ENCODE results near the gene TRAF3. TPM values are rescaled to one million over a fixed set of nuclear protein-coding genes. Genes with fewer than 3 reads are reported as not detected.

The TRAF3 gene
- polyA plus RNA-seq, 1 of the 3 experiments (the other 2 are of a cell fraction) = 17.9 TPM

GRCh38 chr14:102824832-102825231 is 47.6 kb downstream of the TRAF3 start:
- DNase-seq = no peak
- peaks cover 13 to 19% of the 10 kb centered on the region in 2 experiments; a peak in 3 of 4 replicates for H3K4me1 ChIP-seq (ENCODE audit: control insufficient read depth in 1 of 2, insufficient read depth in 2 of 2, low read depth in 1 of 2, low read length in 1 of 2)
- no peaks in the 10 kb centered on the region for H3K36me3 ChIP-seq (replicated peaks in 1 of 2; ENCODE audit: control insufficient read depth in 1 of 2, insufficient read depth in 2 of 2, low read length in 1 of 2)
- no peak overlapping the region for H3K9ac ChIP-seq
- ChIA-PET POLR2A (no interaction called here), CTCF (no interaction called here)
- peak overlapping the region in 1 of 2 experiments; percentile 15; a peak in 2 of 4 replicates for H3K27ac ChIP-seq (ENCODE audit: low read depth in 2 of 2, low read length in 1 of 2)
- H2AFZ ChIP-seq (ENCODE audit: low read depth) = no peak overlapping the region
- peaks cover 98% of the 10 kb centered on the region for H3K79me2 ChIP-seq (ENCODE audit: insufficient read depth)
- H3F3A ChIP-seq (replicated peaks; ENCODE audit: insufficient read depth) = peaks cover 19% of the 10 kb centered on the region
- no peaks in the 10 kb centered on the region for H3K9me2 ChIP-seq
- TF ChIP-seq FOSL2 (IDR thresholded peaks at IDR 0.05; ENCODE audit: borderline replicate concordance, low read depth) (peak; percentile 30; the same call in 1 of the 2 replicates), TAF1 (IDR thresholded peaks at IDR 0.05; ENCODE audit: borderline replicate concordance, low read depth, low read length) (no peak)
- TF ChIP-seq, protein P1, sequence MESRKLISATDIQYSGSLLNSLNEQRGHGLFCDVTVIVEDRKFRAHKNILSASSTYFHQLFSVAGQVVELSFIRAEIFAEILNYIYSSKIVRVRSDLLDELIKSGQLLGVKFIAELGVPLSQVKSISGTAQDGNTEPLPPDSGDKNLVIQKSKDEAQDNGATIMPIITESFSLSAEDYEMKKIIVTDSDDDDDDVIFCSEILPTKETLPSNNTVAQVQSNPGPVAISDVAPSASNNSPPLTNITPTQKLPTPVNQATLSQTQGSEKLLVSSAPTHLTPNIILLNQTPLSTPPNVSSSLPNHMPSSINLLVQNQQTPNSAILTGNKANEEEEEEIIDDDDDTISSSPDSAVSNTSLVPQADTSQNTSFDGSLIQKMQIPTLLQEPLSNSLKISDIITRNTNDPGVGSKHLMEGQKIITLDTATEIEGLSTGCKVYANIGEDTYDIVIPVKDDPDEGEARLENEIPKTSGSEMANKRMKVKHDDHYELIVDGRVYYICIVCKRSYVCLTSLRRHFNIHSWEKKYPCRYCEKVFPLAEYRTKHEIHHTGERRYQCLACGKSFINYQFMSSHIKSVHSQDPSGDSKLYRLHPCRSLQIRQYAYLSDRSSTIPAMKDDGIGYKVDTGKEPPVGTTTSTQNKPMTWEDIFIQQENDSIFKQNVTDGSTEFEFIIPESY (IDR thresholded peaks at IDR 0.05; ENCODE audit: borderline replicate concordance, low read depth) = no peak
- no peaks in the 10 kb centered on the region for H3K27me3 ChIP-seq (ENCODE audit: insufficient read depth)
- 78% methylated on average over 7 of the region's 8 CpGs for WGBS (ENCODE audit: low lambda C conversion rate)
- H3K9me3 ChIP-seq = no peaks in the 10 kb centered on the region
- H3K4me3 ChIP-seq (ENCODE audit: low read depth in 2 of 2, low read length in 1 of 2) = no peak overlapping the region
- H4K20me1 ChIP-seq (ENCODE audit: insufficient read depth) = peaks cover 81% of the 10 kb centered on the region
- H3K4me2 ChIP-seq = peak overlapping the region; percentile 14; the same call in 1 of the 2 replicates

GRCh38 chr14:102825307-102826095 is 48.3 kb downstream of the TRAF3 start:
- no peaks in the 10 kb centered on the region for H3K9me3 ChIP-seq
- H3F3A ChIP-seq (replicated peaks; ENCODE audit: insufficient read depth) = peaks cover 19% of the 10 kb centered on the region
- peaks cover 9 to 25% of the 10 kb centered on the region in 2 experiments; a peak in 3 of 4 replicates for H3K4me1 ChIP-seq (ENCODE audit: control insufficient read depth in 1 of 2, insufficient read depth in 2 of 2, low read depth in 1 of 2, low read length in 1 of 2)
- H3K4me3 ChIP-seq (ENCODE audit: low read depth in 2 of 2, low read length in 1 of 2) = no peak overlapping the region
- WGBS (ENCODE audit: low lambda C conversion rate) = 93% methylated on average over 13 of the region's 22 CpGs
- POLR2A ChIA-PET = no interaction called here
- CTCF ChIA-PET = no interaction called here
- peak overlapping the region; percentile 14; the same call in 1 of the 2 replicates for H3K4me2 ChIP-seq
- TF ChIP-seq EP300 (IDR thresholded peaks at IDR 0.05; ENCODE audit: borderline replicate concordance in 1 of 2, low read depth in 1 of 2, low read length in 1 of 2) = no peak
- TF ChIP-seq GABPA (IDR thresholded peaks at IDR 0.05; ENCODE audit: low read depth) = no peak
- no peak for TF ChIP-seq TEAD4 (IDR thresholded peaks at IDR 0.05; ENCODE audit: borderline replicate concordance, insufficient read depth)
- no peak for TF ChIP-seq JUND (IDR thresholded peaks at IDR 0.05)
- TF ChIP-seq RAD21 (IDR thresholded peaks at IDR 0.05; ENCODE audit: low read length) = no peak
- no peak for TF ChIP-seq FOXJ3 (CRISPR knock-in tag; IDR thresholded peaks at IDR 0.05)
- TF ChIP-seq PBX3 (IDR thresholded peaks at IDR 0.05) = no peak
- TF ChIP-seq SMC3 (IDR thresholded peaks at IDR 0.05; ENCODE audit: low read depth, low read length) = no peak
- TF ChIP-seq NFIC (IDR thresholded peaks at IDR 0.05; ENCODE audit: borderline replicate concordance) = no peak
- no peak for TF ChIP-seq USF1 (IDR thresholded peaks at IDR 0.05; ENCODE audit: borderline replicate concordance, low read depth)
- TF ChIP-seq TAF1 (IDR thresholded peaks at IDR 0.05; ENCODE audit: borderline replicate concordance, low read depth, low read length) = no peak
- TF ChIP-seq, protein P2, sequence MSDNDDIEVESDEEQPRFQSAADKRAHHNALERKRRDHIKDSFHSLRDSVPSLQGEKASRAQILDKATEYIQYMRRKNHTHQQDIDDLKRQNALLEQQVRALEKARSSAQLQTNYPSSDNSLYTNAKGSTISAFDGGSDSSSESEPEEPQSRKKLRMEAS (IDR thresholded peaks at IDR 0.05; ENCODE audit: low read depth) = no peak
- TF ChIP-seq, protein P3, sequence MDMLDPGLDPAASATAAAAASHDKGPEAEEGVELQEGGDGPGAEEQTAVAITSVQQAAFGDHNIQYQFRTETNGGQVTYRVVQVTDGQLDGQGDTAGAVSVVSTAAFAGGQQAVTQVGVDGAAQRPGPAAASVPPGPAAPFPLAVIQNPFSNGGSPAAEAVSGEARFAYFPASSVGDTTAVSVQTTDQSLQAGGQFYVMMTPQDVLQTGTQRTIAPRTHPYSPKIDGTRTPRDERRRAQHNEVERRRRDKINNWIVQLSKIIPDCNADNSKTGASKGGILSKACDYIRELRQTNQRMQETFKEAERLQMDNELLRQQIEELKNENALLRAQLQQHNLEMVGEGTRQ (IDR thresholded peaks at IDR 0.05; ENCODE audit: borderline replicate concordance, low read depth, low read length) = no peak
- TF ChIP-seq, protein P4, sequence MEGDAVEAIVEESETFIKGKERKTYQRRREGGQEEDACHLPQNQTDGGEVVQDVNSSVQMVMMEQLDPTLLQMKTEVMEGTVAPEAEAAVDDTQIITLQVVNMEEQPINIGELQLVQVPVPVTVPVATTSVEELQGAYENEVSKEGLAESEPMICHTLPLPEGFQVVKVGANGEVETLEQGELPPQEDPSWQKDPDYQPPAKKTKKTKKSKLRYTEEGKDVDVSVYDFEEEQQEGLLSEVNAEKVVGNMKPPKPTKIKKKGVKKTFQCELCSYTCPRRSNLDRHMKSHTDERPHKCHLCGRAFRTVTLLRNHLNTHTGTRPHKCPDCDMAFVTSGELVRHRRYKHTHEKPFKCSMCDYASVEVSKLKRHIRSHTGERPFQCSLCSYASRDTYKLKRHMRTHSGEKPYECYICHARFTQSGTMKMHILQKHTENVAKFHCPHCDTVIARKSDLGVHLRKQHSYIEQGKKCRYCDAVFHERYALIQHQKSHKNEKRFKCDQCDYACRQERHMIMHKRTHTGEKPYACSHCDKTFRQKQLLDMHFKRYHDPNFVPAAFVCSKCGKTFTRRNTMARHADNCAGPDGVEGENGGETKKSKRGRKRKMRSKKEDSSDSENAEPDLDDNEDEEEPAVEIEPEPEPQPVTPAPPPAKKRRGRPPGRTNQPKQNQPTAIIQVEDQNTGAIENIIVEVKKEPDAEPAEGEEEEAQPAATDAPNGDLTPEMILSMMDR (IDR thresholded peaks at IDR 0.05) = no peak
- no peak for DNase-seq
- H3K36me3 ChIP-seq (replicated peaks in 1 of 2; ENCODE audit: control insufficient read depth in 1 of 2, insufficient read depth in 2 of 2, low read length in 1 of 2) = peaks cover 0 to 2% of the 10 kb centered on the region in 2 experiments
- no peak overlapping the region for H2AFZ ChIP-seq (ENCODE audit: low read depth)
- H3K27ac ChIP-seq (ENCODE audit: low read depth in 2 of 2, low read length in 1 of 2) = peak overlapping the region in 1 of 2 experiments; percentile 13; a peak in 1 of 4 replicates
- H3K9ac ChIP-seq = no peak overlapping the region
- peaks cover 77% of the 10 kb centered on the region for H4K20me1 ChIP-seq (ENCODE audit: insufficient read depth)
- no peaks in the 10 kb centered on the region for H3K27me3 ChIP-seq (ENCODE audit: insufficient read depth)
- peaks cover 98% of the 10 kb centered on the region for H3K79me2 ChIP-seq (ENCODE audit: insufficient read depth)
- no peaks in the 10 kb centered on the region for H3K9me2 ChIP-seq

Data from SK-N-SH (cell line).